HepG2 (cell line): Measurements from ENCODE around the gene IGFALS. TPM values are rescaled to one million over a fixed set of nuclear protein-coding genes. Genes with fewer than 3 reads are reported as not detected.

Source experiments
- ATAC-seq: fragments of 200-7000 bp; cut with Tn5 transposase; 3 replicates; pipeline ENCODE4 v1.9.1; 2020; ENCODE audit warnings: mild to moderate bottlenecking, moderate library complexity
- BruUV-seq: library from RNA; stranded (reverse); fragments of 400-500 nt; replicated peaks from 2 replicates; lab custom pipeline; 2021; lab: Mats Ljungman, UMichigan
- CTCF ChIA-PET: fragments of 300-600 bp; formaldehyde crosslinking; extraction: SDS; loops from one replicate; lab custom pipeline; 2021; ENCODE audit warnings: low total read pairs, inconsistent platforms, low intra/inter-chr PET ratio; lab: Yijun Ruan, JAX
- POLR2A ChIA-PET: fragments of 350-600 bp; sonication (Branson Sonifier 250); formaldehyde crosslinking; loops from one replicate; lab custom pipeline; 2020; ENCODE audit warnings: antibody characterized with exemption, inconsistent platforms; lab: Yijun Ruan, JAX
- DNase-seq: peaks from one replicate; pipeline ENCODE4 v3.0.0-alpha.2; 2015; ENCODE audit warnings: low spot score
- FAIRE-seq: peaks from 3 replicates; lab custom pipeline; 2011; peaks lifted over from hg19 to GRCh38; lab: Jason Lieb, UNC
- H2AFZ ChIP-seq: one replicate; pipeline ENCODE4 v1.6.1; 2011; ENCODE audit warnings: low read length, inconsistent platforms
- H3K27ac ChIP-seq: fragments of 300-600 bp; 3 replicates; pipeline ENCODE4 v1.8.0; 2011; ENCODE audit warnings: mixed run types, mild to moderate bottlenecking, mixed read lengths, low read length, inconsistent platforms; ENCODE audit not compliant: insufficient read depth; ENCODE audit errors: extremely low read length
- H3K27me3 ChIP-seq, 2 experiments: fragments of 200-600 bp in 1 of 2; 2 replicates in 1 of 2; 3 replicates in 1 of 2; pipeline versions ENCODE4 v1.6.0 to v1.8.0; 2011; ENCODE audit warnings: low read length in 2 of 2, mild to moderate bottlenecking in 2 of 2, moderate library complexity in 2 of 2, inconsistent platforms in 1 of 2; ENCODE audit not compliant: insufficient read depth in 2 of 2, control insufficient read depth in 1 of 2
- H3K36me3 ChIP-seq, 2 experiments: fragments of 200-600 bp in 1 of 2; replicated peaks in 1 of 2; 2 replicates in 1 of 2; 3 replicates in 1 of 2; pipeline versions ENCODE4 v1.5.1 to v1.8.0; 2011; ENCODE audit warnings: low read length in 2 of 2, inconsistent platforms in 1 of 2; ENCODE audit not compliant: insufficient read depth in 2 of 2, control insufficient read depth in 1 of 2
- H3K4me1 ChIP-seq: 2 replicates; pipeline ENCODE4 v1.5.1; 2012; ENCODE audit warnings: low read length, inconsistent platforms; ENCODE audit not compliant: insufficient read depth
- H3K4me2 ChIP-seq: 2 replicates; pipeline ENCODE4 v1.6.0; 2011; ENCODE audit warnings: low read depth, low read length, inconsistent platforms
- H3K4me3 ChIP-seq, 3 experiments: fragments of 200-600 bp in 1 of 3; sonication (generic), shearing (Covaris generic) in 1 of 3; replicated peaks in 1 of 3; 2 replicates each; pipeline ENCODE4 v1.5.1; 2011 to 2016; ENCODE audit warnings: low read length in 3 of 3, inconsistent platforms in 2 of 3, low read depth in 2 of 3, mild to moderate bottlenecking in 2 of 3, control low read depth in 1 of 3, mixed read lengths in 1 of 3; ENCODE audit not compliant: insufficient read depth in 1 of 3
- H3K79me2 ChIP-seq: one replicate; pipeline ENCODE4 v1.6.1; 2011; ENCODE audit warnings: low read length, inconsistent platforms; ENCODE audit not compliant: insufficient read depth
- H3K9ac ChIP-seq: 2 replicates; pipeline ENCODE4 v1.6.0; 2011; ENCODE audit warnings: mild to moderate bottlenecking, low read depth, low read length, inconsistent platforms; ENCODE audit not compliant: insufficient read depth
- H3K9me3 ChIP-seq: 2 replicates; pipeline ENCODE4 v1.5.1; 2012; ENCODE audit warnings: mild to moderate bottlenecking, low read length
- H4K20me1 ChIP-seq: 2 replicates; pipeline ENCODE4 v1.6.0; 2011; ENCODE audit warnings: inconsistent platforms, mild to moderate bottlenecking, low read length, moderate library complexity; ENCODE audit not compliant: insufficient read depth
- EHMT2 ChIP-seq: fragments of 200-600 bp; sonication (generic); IDR thresholded peaks from 2 replicates; pipeline ENCODE4 v1.7.0; 2017; ENCODE audit warnings: antibody characterized with exemption, low read depth, low read length, borderline replicate concordance
- ETV5 ChIP-seq: IDR thresholded peaks from 2 replicates; pipeline ENCODE4 v1.6.1; 2018; ENCODE audit warnings: missing biosample characterization, missing genetic modification reagents, inconsistent platforms, borderline replicate concordance
- POLR2G ChIP-seq: fragments of 200-400 bp; formaldehyde crosslinking; IDR thresholded peaks from 2 replicates; pipeline ENCODE4 v1.6.1; 2018; ENCODE audit warnings: mild to moderate bottlenecking, low read depth, low read length, moderate library complexity
- TOPORS ChIP-seq: sonication (generic); formaldehyde crosslinking; IDR thresholded peaks from 2 replicates; pipeline ENCODE4 v1.8.0; 2023; ENCODE audit warnings: mild to moderate bottlenecking, missing genetic modification reagents
- ZBTB8A ChIP-seq: sonication (generic); formaldehyde crosslinking; IDR thresholded peaks from 2 replicates; pipeline ENCODE4 v1.4.0; 2020; ENCODE audit warnings: mild to moderate bottlenecking, low read depth, missing genetic modification reagents, borderline replicate concordance
- ZFY ChIP-seq: sonication (generic); formaldehyde crosslinking; IDR thresholded peaks from 2 replicates; pipeline ENCODE4 v1.4.0; 2020; ENCODE audit warnings: missing genetic modification reagents
- ZHX2 ChIP-seq, 2 experiments: sonication (generic) in 1 of 2; formaldehyde crosslinking in 1 of 2; IDR thresholded peaks; 2 replicates each; pipeline versions ENCODE4 v1.6.1 to v1.9.0; 2014 to 2022; ENCODE audit warnings: antibody characterized with exemption in 1 of 2, borderline replicate concordance in 1 of 2, inconsistent platforms in 1 of 2, low read depth in 1 of 2, missing genetic modification reagents in 1 of 2
- ZNF333 ChIP-seq: sonication (generic); formaldehyde crosslinking; IDR thresholded peaks from 2 replicates; pipeline ENCODE4 v1.4.0; 2020; ENCODE audit warnings: mild to moderate bottlenecking, missing genetic modification reagents, borderline replicate concordance
- ZNF766 ChIP-seq: sonication (generic); formaldehyde crosslinking; IDR thresholded peaks from 2 replicates; pipeline ENCODE4 v1.5.0; 2020; ENCODE audit warnings: missing genetic modification reagents, borderline replicate concordance
- ZNF772 ChIP-seq: sonication (generic); formaldehyde crosslinking; IDR thresholded peaks from 2 replicates; pipeline ENCODE4 v1.5.0; 2020; ENCODE audit warnings: mild to moderate bottlenecking, missing genetic modification reagents
- ZZZ3 ChIP-seq: sonication (generic); formaldehyde crosslinking; IDR thresholded peaks from 2 replicates; pipeline ENCODE4 v1.4.0; 2020; ENCODE audit warnings: missing genetic modification reagents, mild to moderate bottlenecking, borderline replicate concordance
- WGBS: methylation state at CpG from one replicate; pipeline ENCODE4 v1.1.6; 2017; ENCODE audit warnings: low lambda C conversion rate; 5-methylcytosine and 5-hydroxymethylcytosine counted together
- in situ Hi-C: cut with HindIII; loops from 2 replicates; pipeline ENCODE4 v1.10.0; 2017; ENCODE audit warnings: low pct_unique_long_range_greater_than_20kb; ENCODE audit not compliant: extremely low pct_ligation_motif_present
- intact Hi-C: fragments of 100-400 bp; cut with micrococcal nuclease; formaldehyde crosslinking; loops from one replicate; pipeline ENCODE4 v1.10.0; 2022; ENCODE audit not compliant: unreplicated experiment
- polyA plus RNA-seq, 8 experiments: library from polyadenylated mRNA; depleted of rRNA in 3 of 8; stranded (reverse) in 7 of 8; unstranded in 1 of 8; fragments of >200 nt; fragmentation: Illumina TruSeq in 4 of 8; extraction: Trizol in 4 of 8; gene quantifications; 2 replicates each; pipeline versions ENCODE4 v1.2.1 to v1.2.3, GENCODE V29; 2011 to 2016; ENCODE audit warnings: low read depth in 4 of 8, missing spikeins in 1 of 8, mixed read lengths in 1 of 8; ENCODE audit not compliant: insufficient read depth in 1 of 8
- total RNA-seq, 5 experiments: library from RNA; depleted of rRNA; stranded (reverse); fragments of >200 nt; fragmentation: Illumina TruSeq; extraction: Trizol; gene quantifications; 2 replicates each; pipeline ENCODE4 v1.2.3, GENCODE V29; 2016; ENCODE audit warnings: low read depth in 1 of 5
- TF ChIP-seq, protein P1 (sequence below): sonication (generic); formaldehyde crosslinking; IDR thresholded peaks from 2 replicates; pipeline ENCODE4 v1.9.0; 2021; ENCODE audit warnings: missing genetic modification reagents, borderline replicate concordance
- TF ChIP-seq, protein P2 (sequence below): sonication (generic); formaldehyde crosslinking; IDR thresholded peaks from 2 replicates; pipeline ENCODE4 v1.4.0; 2020; ENCODE audit warnings: missing genetic modification reagents

IGFALS gene
- total and polyA plus RNA-seq, 2 of the 13 experiments (the other 11 are each of a cell fraction or from before 2014, with no cell fraction given) = 0.34 to 2.4 TPM

DNA sequence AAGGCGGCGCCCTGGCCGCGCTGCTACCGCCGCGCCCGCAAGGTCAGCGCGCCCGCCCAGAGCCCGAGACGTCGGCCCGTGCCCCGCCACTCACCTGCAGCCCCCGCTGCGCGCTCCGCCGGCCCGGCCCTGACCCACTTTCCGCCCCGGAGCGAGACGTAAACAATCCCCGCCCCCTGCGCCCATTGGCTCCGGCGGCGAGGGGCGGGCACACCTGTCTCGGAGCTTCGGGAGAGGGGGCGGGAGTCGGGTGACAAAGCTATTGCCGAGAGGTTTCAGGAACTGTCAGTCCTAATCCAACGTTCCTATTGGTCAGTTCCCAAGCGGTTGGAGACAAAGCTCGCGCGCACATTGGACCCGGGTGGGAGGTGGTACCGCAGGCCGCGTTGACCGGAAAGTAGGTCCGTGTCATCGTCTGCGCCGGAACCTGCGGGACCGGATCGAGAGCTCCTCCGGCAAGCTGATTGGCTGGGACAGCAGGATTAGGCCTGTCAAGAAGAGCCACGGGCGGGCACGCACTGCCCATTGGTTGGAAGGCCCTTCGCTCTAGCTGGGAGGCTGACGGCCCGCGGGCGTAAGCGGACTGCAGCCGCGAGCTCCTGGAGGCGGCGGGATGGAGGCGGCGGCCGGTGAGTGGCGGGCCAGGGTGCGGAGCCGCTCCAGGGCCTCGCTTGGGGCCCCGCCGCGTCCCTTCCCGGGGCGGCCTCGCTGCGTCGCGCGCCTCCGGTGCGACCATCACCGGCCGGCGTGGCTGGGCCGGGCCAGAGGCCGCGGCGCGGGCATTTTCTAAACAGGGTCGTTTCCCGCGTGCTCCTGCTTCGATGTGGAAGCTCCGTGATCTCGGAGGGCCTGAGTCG is 10.9 kb downstream of the IGFALS start, which contains the start of the genes NUBP2 and SPSB3:
Gene NUBP2 (plus strand): TSS at position 553 of the 857 bp plus-strand sequence. CDS start 61 bp downstream, at position 614.
Gene SPSB3 (minus strand): TSS at position 164 of the 857 bp plus-strand sequence. CDS start 1,088 bp downstream, outside the sequence.
- H3K27ac ChIP-seq = peak within 1 kb of the TSS; percentile 70
- peak; percentile 99 for FAIRE-seq
- peaks cover 0 to 2% of the 10 kb centered on the region in 2 experiments; a peak in 1 of 5 replicates for H3K27me3 ChIP-seq
- peaks cover 3 to 4% of the 10 kb centered on the region in 2 experiments; a peak in 3 of 5 replicates for H3K36me3 ChIP-seq
- H3K4me1 ChIP-seq = peaks cover 22% of the 10 kb centered on the region
- intact Hi-C loops (loop anchor here (2.0 to 5.0 kb wide), 2 partner anchors 30 to 45 kb away; partner anchors contain the start of genes FAHD1 and HAGH), in situ Hi-C loops (loop anchor here (5.0 kb wide), 1 partner anchor 40 kb away; no protein-coding TSS in a partner anchor)
- BruUV-seq = no TSS peak
- no peak within 1 kb of the TSS for H2AFZ ChIP-seq
- peak within 1 kb of the TSS; percentile 86 for H3K4me2 ChIP-seq
- H3K9ac ChIP-seq = peak within 1 kb of the TSS; percentile 86
- ATAC-seq = peak; percentile 90
- H3K79me2 ChIP-seq = peaks cover 26% of the 10 kb centered on the region
- DNase-seq = peak; percentile 99
- H3K9me3 ChIP-seq = no peaks in the 10 kb centered on the region
- H3K4me3 ChIP-seq = peak within 1 kb of the TSS; percentile 94 to 96 (median 94)
- ChIA-PET POLR2A (interaction anchor here (0.6 to 4.4 kb wide), 22 partner anchors 8 to 362 kb away, joined by 3 to 57 read pairs (median 5); partner anchors contain the start of genes CRAMP1, EME2, FAHD1 and HAGH), CTCF (interaction anchor here (1.9 kb wide), 1 partner anchor 30 kb away, joined by 8 read pairs; no protein-coding TSS in a partner anchor)
- no CpG with 5 or more reads among the region's 102 CpGs for WGBS
- peaks cover 4% of the 10 kb centered on the region; the same call in 1 of the 2 replicates for H4K20me1 ChIP-seq
- TF ChIP-seq EHMT2 = no peak
- TF ChIP-seq ZBTB8A (CRISPR knock-in tag) = no peak
- peak; percentile 7; the same call in 1 of the 2 replicates for TF ChIP-seq TOPORS (CRISPR knock-in tag)
- TF ChIP-seq ZNF772 (CRISPR knock-in tag) = peak; percentile 46; the same call in 1 of the 2 replicates
- TF ChIP-seq ZNF766 (CRISPR knock-in tag) = peak; percentile 8; the same call in 1 of the 2 replicates
- TF ChIP-seq ZHX2 (IDR thresholded peaks at IDR 0.05; ENCODE audit: low read depth) = peak; percentile 89
- no peak for TF ChIP-seq ZHX2 (CRISPR knock-in tag; IDR thresholded peaks at IDR 0.05; ENCODE audit: borderline replicate concordance)
- TF ChIP-seq ETV5 (CRISPR knock-in tag) = peak; percentile 47
- TF ChIP-seq POLR2G = peak; percentile 70
- TF ChIP-seq, protein P1, sequence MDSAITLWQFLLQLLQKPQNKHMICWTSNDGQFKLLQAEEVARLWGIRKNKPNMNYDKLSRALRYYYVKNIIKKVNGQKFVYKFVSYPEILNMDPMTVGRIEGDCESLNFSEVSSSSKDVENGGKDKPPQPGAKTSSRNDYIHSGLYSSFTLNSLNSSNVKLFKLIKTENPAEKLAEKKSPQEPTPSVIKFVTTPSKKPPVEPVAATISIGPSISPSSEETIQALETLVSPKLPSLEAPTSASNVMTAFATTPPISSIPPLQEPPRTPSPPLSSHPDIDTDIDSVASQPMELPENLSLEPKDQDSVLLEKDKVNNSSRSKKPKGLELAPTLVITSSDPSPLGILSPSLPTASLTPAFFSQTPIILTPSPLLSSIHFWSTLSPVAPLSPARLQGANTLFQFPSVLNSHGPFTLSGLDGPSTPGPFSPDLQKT (CRISPR knock-in tag) = no peak
- peak; percentile 81 for TF ChIP-seq ZFY (CRISPR knock-in tag)
- TF ChIP-seq, protein P2, sequence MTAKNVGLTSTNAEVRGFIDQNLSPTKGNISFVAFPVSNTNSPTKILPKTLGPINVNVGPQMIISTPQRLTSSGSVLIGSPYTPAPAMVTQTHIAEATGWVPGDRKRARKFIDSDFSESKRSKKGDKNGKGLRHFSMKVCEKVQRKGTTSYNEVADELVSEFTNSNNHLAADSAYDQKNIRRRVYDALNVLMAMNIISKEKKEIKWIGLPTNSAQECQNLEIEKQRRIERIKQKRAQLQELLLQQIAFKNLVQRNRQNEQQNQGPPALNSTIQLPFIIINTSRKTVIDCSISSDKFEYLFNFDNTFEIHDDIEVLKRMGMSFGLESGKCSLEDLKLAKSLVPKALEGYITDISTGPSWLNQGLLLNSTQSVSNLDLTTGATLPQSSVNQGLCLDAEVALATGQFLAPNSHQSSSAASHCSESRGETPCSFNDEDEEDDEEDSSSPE (CRISPR knock-in tag) = peak; percentile 57
- peak; percentile 69; the same call in 1 of the 2 replicates for TF ChIP-seq ZZZ3 (CRISPR knock-in tag)
- no peak for TF ChIP-seq ZNF333 (CRISPR knock-in tag)
